Stimulated activated CD8-positive, alpha-beta memory T cell treated with anti-CD3 and anti-CD28 coated beads, Interleukin-4, amount 100 ng/mL, for 4 hours (primary cell): ENCODE results near the gene EIF2AK3.
"Not testable (repeated sequence)": the region's sequence is repeated elsewhere in the genome, so short reads cannot be mapped to it uniquely, and the experiment has no call there.

Experiments used
- DNase-seq, 2 donors: peaks; one replicate each; pipeline ENCODE4 v3.0.0-alpha.2; 2020; ENCODE audit warnings: low read depth in 2 of 2, low spot score in 1 of 2

The EIF2AK3 gene

GRCh38 chr2:88627055-88627855, at the start of gene EIF2AK3:
TSS of gene EIF2AK3 (minus strand) at chr2:88627464. CDS start at chr2:88627274, 190 bp downstream.
- peak; percentile 83 to 88 for DNase-seq

- DNase-seq: no peak
Measured at GRCh38 chr2:88673363-88673762, 46.1 kb upstream of the EIF2AK3 start.

GRCh38 chr2:88671786-88672427, 44.6 kb upstream of the EIF2AK3 start:
- no peak for DNase-seq

GRCh38 chr2:88669482-88670214, 42.4 kb upstream of the EIF2AK3 start:
- DNase-seq: no peak

GRCh38 chr2:88668862-88669261, 41.6 kb upstream of the EIF2AK3 start:
- DNase-seq: no peak

- no peak for DNase-seq
Measured at GRCh38 chr2:88667219-88667618, 40.0 kb upstream of the EIF2AK3 start.

GRCh38 chr2:88666576-88666975, 39.3 kb upstream of the EIF2AK3 start:
- DNase-seq: no peak

GRCh38 chr2:88660622-88661021, 33.4 kb upstream of the EIF2AK3 start:
- DNase-seq: no peak

GRCh38 chr2:88659538-88659915, 32.3 kb upstream of the EIF2AK3 start:
- DNase-seq: no peak

- DNase-seq: no peak
Measured at GRCh38 chr2:88658881-88659537, 31.7 kb upstream of the EIF2AK3 start.

- no peak for DNase-seq
Measured at GRCh38 chr2:88658326-88658725, 31.1 kb upstream of the EIF2AK3 start.

- no peak for DNase-seq
Measured at GRCh38 chr2:88657131-88657530, 29.9 kb upstream of the EIF2AK3 start.

- DNase-seq: no peak
Measured at GRCh38 chr2:88656690-88657089, 29.4 kb upstream of the EIF2AK3 start.

- DNase-seq: no peak
Measured at GRCh38 chr2:88654714-88655113, 27.4 kb upstream of the EIF2AK3 start.

GRCh38 chr2:88651646-88652045, 24.4 kb upstream of the EIF2AK3 start:
- DNase-seq: no peak

- not testable (repeated sequence) for DNase-seq
Measured at GRCh38 chr2:88645291-88645882, 18.1 kb upstream of the EIF2AK3 start.

GRCh38 chr2:88642278-88642677, 15.0 kb upstream of the EIF2AK3 start:
- no peak for DNase-seq

- no peak for DNase-seq
Measured at GRCh38 chr2:88641330-88641729, 14.1 kb upstream of the EIF2AK3 start.

- no peak for DNase-seq
Measured at GRCh38 chr2:88639865-88640264, 12.6 kb upstream of the EIF2AK3 start.

- DNase-seq: no peak
Measured at GRCh38 chr2:88638743-88639142, 11.5 kb upstream of the EIF2AK3 start.

GRCh38 chr2:88638123-88638650, 10.9 kb upstream of the EIF2AK3 start:
- no peak for DNase-seq
